Measurements from ENCODE around the gene PLCB1.

DNA sequence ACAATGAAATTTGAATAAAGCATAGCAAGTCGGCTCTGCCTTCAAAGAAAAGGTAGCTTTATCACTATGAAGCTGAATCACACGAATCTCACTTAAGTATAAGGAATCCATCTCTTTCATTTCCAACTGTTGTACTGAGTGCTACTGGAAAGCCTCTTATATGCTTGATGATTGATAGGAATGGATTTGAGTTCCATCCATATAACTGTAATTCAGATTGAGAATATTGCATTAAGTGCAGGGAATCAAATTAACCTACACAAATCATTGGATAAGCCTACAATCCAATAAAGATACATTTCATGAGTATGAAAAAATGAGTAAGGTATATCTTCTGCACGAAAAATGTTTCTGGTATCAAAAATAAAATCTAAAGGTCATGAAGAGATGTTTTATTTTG, 492.0 kb downstream of the PLCB1 start:
- TF ChIP-seq, protein P1, sequence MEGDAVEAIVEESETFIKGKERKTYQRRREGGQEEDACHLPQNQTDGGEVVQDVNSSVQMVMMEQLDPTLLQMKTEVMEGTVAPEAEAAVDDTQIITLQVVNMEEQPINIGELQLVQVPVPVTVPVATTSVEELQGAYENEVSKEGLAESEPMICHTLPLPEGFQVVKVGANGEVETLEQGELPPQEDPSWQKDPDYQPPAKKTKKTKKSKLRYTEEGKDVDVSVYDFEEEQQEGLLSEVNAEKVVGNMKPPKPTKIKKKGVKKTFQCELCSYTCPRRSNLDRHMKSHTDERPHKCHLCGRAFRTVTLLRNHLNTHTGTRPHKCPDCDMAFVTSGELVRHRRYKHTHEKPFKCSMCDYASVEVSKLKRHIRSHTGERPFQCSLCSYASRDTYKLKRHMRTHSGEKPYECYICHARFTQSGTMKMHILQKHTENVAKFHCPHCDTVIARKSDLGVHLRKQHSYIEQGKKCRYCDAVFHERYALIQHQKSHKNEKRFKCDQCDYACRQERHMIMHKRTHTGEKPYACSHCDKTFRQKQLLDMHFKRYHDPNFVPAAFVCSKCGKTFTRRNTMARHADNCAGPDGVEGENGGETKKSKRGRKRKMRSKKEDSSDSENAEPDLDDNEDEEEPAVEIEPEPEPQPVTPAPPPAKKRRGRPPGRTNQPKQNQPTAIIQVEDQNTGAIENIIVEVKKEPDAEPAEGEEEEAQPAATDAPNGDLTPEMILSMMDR (conservative IDR thresholded peaks at IDR 0.05), result no peak
- no peak for TF ChIP-seq ZFX (IDR thresholded peaks at IDR 0.05)
